ENCODE data around the gene ZNF442.

ZNF442 gene

DNA sequence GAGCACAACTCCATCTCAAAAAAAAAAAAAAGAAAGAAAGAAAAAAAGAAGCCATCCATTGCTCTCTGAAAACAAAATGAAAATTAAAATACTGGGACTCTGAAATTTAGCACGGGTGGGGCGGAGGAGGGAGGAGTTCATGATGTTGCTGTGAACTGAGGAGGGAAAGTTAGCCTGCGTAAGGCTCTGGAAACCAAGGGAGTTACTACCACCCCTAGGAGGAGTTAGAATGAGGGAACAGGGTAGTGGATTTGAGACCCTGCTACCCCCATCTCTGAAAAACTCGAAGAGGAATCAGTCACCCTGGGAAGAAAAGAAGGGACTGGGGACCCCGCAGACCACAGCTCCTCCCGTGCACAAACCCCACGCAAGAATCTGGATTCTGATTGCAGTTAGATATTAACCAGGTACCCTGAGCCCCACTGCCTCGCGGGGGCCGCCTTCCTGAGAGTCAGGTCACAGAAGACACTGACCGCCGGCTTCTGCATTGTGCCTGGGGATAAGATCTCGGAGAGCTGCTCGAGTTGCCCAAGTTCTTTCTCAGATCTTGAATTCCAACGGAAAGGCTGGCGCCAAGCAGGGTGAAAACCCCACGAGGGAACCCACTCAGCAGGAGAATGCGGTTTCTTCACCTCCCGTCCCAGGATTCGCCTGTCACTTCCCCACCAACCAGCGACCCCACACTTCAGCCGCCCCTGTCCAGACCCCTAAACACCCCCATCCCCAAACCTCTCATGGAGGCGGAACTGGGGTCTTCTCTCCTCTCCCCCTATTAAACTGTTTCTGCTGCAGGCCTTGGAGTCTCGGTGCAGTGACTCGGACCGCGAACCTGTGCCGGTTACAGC lies 870 bp downstream of the ZNF442 start:
- no peak for TF ChIP-seq CTCF (IDR thresholded peaks at IDR 0.05)

DNA sequence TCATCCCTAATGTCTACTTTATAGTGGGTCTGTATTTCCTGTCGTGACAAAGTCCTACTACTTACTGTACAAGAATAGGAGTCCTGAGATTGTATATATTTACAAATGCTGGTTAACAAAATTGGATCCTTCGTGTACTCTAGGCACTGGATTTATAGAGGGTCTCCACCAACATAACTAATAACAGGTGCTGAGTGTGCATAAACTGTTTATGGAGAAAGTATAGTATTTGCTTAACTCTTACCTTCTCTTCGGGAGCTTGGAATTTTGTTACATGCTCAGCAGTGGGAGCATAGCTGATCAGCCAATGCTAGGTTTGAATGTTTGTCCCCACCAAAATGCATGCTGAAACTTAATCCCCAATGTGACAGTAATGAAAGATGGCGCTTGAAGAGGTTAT lies 12.1 kb downstream of the ZNF442 start:
- TF ChIP-seq CTCF (IDR thresholded peaks at IDR 0.05) = no peak

DNA sequence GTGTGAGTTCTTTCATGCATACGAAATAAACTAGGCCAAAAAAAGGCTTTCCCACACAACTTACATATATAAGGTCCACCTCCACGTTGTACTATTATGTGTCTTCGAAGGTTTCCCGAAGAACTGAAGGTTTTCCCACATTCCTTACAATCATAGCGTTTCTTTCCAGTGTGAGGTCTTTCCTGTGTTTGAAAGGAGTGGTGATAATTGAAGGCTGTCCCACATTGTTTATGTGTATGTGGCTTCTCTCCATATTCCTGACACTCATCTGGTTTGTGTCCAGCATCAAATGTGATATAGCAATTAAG lies 14.6 kb downstream of the ZNF442 start:
- no peak for TF ChIP-seq CTCF (IDR thresholded peaks at IDR 0.05)

GRCh38 chr19:12350185-12350889 lies 15.1 kb downstream of the ZNF442 start:
- no peak for TF ChIP-seq CTCF (IDR thresholded peaks at IDR 0.05)

GRCh38 chr19:12346896-12347295 lies 18.6 kb downstream of the ZNF442 start:
- TF ChIP-seq CTCF (IDR thresholded peaks at IDR 0.05) = no peak

DNA sequence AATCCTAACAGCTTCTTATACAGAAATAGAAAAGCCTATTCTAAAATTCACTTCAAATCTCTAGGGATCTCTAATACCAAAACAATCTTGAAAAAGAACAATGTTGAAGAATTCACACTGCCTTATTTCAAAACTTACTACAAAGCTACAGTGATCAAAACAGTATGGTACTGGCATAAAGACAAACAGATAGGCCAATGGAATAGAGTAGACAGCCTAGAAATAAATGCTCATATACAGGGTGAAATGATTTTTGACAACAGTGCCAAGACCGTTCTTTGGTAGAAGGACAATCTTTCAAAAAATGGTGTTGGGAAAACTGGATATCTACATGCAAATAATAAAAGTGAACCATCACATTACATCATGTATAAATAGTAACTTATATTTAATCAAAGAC lies 20.3 kb downstream of the ZNF442 start:
- no peak for TF ChIP-seq CTCF (IDR thresholded peaks at IDR 0.05)

- no peak for TF ChIP-seq CTCF (IDR thresholded peaks at IDR 0.05)
These were observed 32.0 kb downstream of the ZNF442 start, which contains the start of gene ZNF563 for GRCh38 chr19:12333162-12334159. ZNF563 (minus strand) TSS chr19:12333633; CDS start chr19:12333482, 151 bp downstream.

All from LNCAP (cell line).